ENCODE data around the gene KHK.
"Not testable (repeated sequence)": the region's sequence is repeated elsewhere in the genome, so short reads cannot be mapped to it uniquely, and the experiment has no call there.

Gene KHK

GRCh38 chr2:27099334-27099955 lies 12.9 kb downstream of the KHK start:
- DNase-seq = no peak

- DNase-seq = no peak
Observed at GRCh38 chr2:27100036-27100435, 13.5 kb downstream of the KHK start.

GRCh38 chr2:27102329-27102728 lies 15.8 kb downstream of the KHK start:
- DNase-seq = no peak

- DNase-seq = no peak
Observed at GRCh38 chr2:27105981-27106380, 19.4 kb downstream of the KHK start.

GRCh38 chr2:27108221-27108620 lies 21.6 kb downstream of the KHK start:
- no peak for DNase-seq

GRCh38 chr2:27109083-27109482 lies 22.5 kb downstream of the KHK start:
- DNase-seq = no peak

- not testable (repeated sequence) for DNase-seq
Observed at GRCh38 chr2:27110603-27111352, 24.2 kb downstream of the KHK start.

- not testable (repeated sequence) for DNase-seq
Observed at GRCh38 chr2:27111392-27112078, 25.0 kb downstream of the KHK start.

GRCh38 chr2:27115519-27115918 lies 28.9 kb downstream of the KHK start:
- DNase-seq = no peak

- DNase-seq = no peak
Observed at GRCh38 chr2:27117995-27118524, 31.5 kb downstream of the KHK start.

- DNase-seq = no peak
Observed at GRCh38 chr2:27118525-27119329, 32.2 kb downstream of the KHK start, which contains the start of gene CGREF1. Gene CGREF1, minus strand, starts transcription at chr2:27119128. Its CDS starts 14,762 bp downstream, at chr2:27104366.

- DNase-seq = not testable (repeated sequence)
Observed at GRCh38 chr2:27119330-27119670, 32.7 kb downstream of the KHK start.

GRCh38 chr2:27121906-27122305 lies 35.3 kb downstream of the KHK start:
- DNase-seq = no peak

- DNase-seq = no peak
Observed at GRCh38 chr2:27122791-27123190, 36.2 kb downstream of the KHK start.

- DNase-seq = peak; percentile 84
Observed at GRCh38 chr2:27123302-27124150, 37.0 kb downstream of the KHK start, which contains the start of gene ABHD1. Gene ABHD1, plus strand, starts transcription at chr2:27123815. Its CDS starts 134 bp downstream, at chr2:27123949.

GRCh38 chr2:27125104-27125503 lies 38.5 kb downstream of the KHK start:
- no peak for DNase-seq

- DNase-seq = no peak
Observed at GRCh38 chr2:27126252-27126710, 39.7 kb downstream of the KHK start.

GRCh38 chr2:27127883-27128667 lies 41.5 kb downstream of the KHK start:
- no peak for DNase-seq

- DNase-seq = no peak
Observed at GRCh38 chr2:27128668-27129571, 42.3 kb downstream of the KHK start.

- DNase-seq = no peak
Observed at GRCh38 chr2:27130396-27130795, 43.8 kb downstream of the KHK start.

All from CD4-positive, alpha-beta T cell treated with Interleukin-17A for 4 hours (primary cell).